ENCODE results near the gene TMEM184B.

- TF ChIP-seq CTCF (IDR thresholded peaks at IDR 0.05; ENCODE audit: low read depth, low read length, poor library complexity, severe bottlenecking) (no peak), EZH2phosphoT487 (IDR thresholded peaks at IDR 0.05; ENCODE audit: borderline replicate concordance, low read length) (no peak)
These were observed 51.4 kb downstream of the TMEM184B start for GRCh38 chr22:38221407-38221806.
